RWPE2 (cell line): ENCODE results near the gene PDS5B.
"Not testable (repeated sequence)": the region's sequence is repeated elsewhere in the genome, so short reads cannot be mapped to it uniquely, and the experiment has no call there.

Source experiments
- ATAC-seq: fragments of 200-7000 bp; cut with Tn5 transposase; 3 replicates; pipeline ENCODE4 v1.9.1; 2021; ENCODE audit warnings: low read depth
- DNase-seq: peaks from one replicate; pipeline ENCODE4 v3.0.0-alpha.2; 2020; ENCODE audit warnings: low spot score
- H3K27ac ChIP-seq: fragments of 450-650 bp; 2 replicates; pipeline ENCODE4 v1.5.1; 2017; ENCODE audit warnings: mild to moderate bottlenecking; ENCODE audit not compliant: poor library complexity, severe bottlenecking
- H3K27me3 ChIP-seq: fragments of 250-450 bp; sonication (Bioruptor Pico); 2 replicates; pipeline ENCODE4 v1.5.1; 2021; ENCODE audit warnings: mild to moderate bottlenecking, moderate library complexity; ENCODE audit not compliant: insufficient read depth, poor library complexity, severe bottlenecking
- H3K36me3 ChIP-seq: fragments of 250-450 bp; sonication (Bioruptor Pico); 2 replicates; pipeline ENCODE4 v1.5.1; 2020; ENCODE audit warnings: low read depth, mild to moderate bottlenecking, moderate library complexity
- H3K4me1 ChIP-seq: fragments of 250-450 bp; sonication (Bioruptor Pico); 2 replicates; pipeline ENCODE4 v1.5.1; 2021; ENCODE audit warnings: mild to moderate bottlenecking, moderate library complexity; ENCODE audit not compliant: insufficient read depth, poor library complexity, severe bottlenecking
- H3K4me3 ChIP-seq: fragments of 250-450 bp; sonication (Bioruptor Pico); 2 replicates; pipeline ENCODE4 v1.5.1; 2021; ENCODE audit warnings: mild to moderate bottlenecking, moderate library complexity; ENCODE audit not compliant: severe bottlenecking
- H3K9me3 ChIP-seq: fragments of 250-450 bp; sonication (Bioruptor Pico); 2 replicates; pipeline ENCODE4 v1.5.1; 2021; ENCODE audit warnings: mild to moderate bottlenecking, moderate library complexity; ENCODE audit not compliant: severe bottlenecking
- TF ChIP-seq, protein P1 (sequence below): fragments of 450-650 bp; IDR thresholded peaks from one replicate; pipeline ENCODE4 v1.5.1; 2017; ENCODE audit warnings: mild to moderate bottlenecking, moderate library complexity; ENCODE audit not compliant: poor library complexity, severe bottlenecking

PDS5B gene

DNA sequence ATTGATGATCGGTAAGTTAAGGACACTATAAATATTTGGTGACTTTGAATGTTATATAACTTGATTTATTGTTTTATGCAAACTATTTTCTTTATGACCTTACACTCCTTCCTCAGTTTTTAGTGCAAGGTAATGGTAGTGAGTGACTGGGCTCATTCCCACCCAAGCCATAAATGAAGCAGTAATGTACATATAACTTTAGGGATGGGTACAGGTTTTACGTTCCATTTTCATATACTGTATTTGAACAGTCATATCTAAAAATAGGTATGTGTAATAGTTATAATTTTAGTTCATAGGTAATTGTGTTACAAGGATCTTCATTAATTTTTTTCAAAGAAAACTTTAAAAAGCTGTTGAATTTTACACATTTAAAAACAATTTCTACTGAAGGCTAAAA lies 101.0 kb downstream of the PDS5B start:
- DNase-seq = no peak
- no peaks in the 10 kb centered on the region for H3K27me3 ChIP-seq
- H3K9me3 ChIP-seq = no peaks in the 10 kb centered on the region
- TF ChIP-seq, protein P1, sequence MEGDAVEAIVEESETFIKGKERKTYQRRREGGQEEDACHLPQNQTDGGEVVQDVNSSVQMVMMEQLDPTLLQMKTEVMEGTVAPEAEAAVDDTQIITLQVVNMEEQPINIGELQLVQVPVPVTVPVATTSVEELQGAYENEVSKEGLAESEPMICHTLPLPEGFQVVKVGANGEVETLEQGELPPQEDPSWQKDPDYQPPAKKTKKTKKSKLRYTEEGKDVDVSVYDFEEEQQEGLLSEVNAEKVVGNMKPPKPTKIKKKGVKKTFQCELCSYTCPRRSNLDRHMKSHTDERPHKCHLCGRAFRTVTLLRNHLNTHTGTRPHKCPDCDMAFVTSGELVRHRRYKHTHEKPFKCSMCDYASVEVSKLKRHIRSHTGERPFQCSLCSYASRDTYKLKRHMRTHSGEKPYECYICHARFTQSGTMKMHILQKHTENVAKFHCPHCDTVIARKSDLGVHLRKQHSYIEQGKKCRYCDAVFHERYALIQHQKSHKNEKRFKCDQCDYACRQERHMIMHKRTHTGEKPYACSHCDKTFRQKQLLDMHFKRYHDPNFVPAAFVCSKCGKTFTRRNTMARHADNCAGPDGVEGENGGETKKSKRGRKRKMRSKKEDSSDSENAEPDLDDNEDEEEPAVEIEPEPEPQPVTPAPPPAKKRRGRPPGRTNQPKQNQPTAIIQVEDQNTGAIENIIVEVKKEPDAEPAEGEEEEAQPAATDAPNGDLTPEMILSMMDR = no peak
- peaks cover 42% of the 10 kb centered on the region for H3K36me3 ChIP-seq
- H3K4me3 ChIP-seq = no peak overlapping the region
- no peak for ATAC-seq
- no peaks in the 10 kb centered on the region for H3K4me1 ChIP-seq
- H3K27ac ChIP-seq = no peak overlapping the region

DNA sequence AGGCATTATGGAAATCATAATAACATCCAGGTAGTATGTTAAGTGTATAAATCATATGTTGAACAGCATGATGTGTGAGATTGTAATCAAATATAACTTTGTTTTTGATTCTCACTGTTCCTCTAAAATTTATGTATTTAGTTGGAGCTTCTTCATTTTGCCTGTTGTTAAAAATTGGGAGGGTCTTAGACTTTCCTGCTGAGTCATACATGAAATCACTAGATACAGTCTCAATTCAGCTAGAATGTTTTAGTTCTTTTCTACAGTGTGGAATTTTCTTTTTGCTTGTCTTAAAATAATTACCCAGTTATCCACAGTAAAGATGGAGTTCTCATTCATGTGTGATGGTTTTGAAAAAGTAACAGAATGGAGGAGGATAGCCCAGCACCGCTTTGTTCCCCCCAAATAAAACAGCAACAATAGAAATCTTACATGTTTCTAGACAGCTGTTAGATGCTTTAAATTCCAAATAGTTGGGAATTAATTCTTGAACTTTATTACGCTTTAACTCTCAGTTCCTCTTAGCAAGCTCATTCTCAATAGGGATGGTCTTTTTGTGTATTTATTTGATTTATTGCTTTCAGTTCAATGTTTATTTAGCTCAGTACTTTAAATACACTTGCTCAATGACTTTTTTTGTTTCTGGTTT lies 109.5 kb downstream of the PDS5B start:
- no peak for ATAC-seq
- Histone ChIP-seq H3K4me1 (no peaks in the 10 kb centered on the region), H3K27ac (no peak overlapping the region), H3K4me3 (no peak overlapping the region), H3K36me3 (peaks cover 32% of the 10 kb centered on the region), H3K9me3 (no peaks in the 10 kb centered on the region), H3K27me3 (no peaks in the 10 kb centered on the region)
- DNase-seq = no peak
- TF ChIP-seq, protein P1 = no peak

DNA sequence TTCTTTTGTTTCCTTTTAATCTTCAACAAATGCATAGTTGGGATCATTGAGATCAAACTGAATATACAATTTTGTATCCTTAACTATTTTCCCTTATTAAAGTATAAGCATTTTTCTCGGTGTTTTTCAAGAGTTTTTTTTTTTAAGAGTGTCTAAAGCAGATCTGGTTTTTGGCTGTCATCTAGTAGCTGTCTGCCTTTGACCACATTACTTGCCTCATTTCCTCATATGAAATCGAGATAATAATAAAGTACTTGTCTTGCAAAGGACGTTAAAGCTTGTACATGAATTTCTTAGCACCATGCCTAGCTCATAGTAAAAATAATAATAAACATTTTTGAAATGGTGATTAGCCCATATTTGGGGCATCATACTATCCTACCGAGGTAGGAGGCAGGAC lies 121.2 kb downstream of the PDS5B start:
- TF ChIP-seq, protein P1 = no peak
- Histone ChIP-seq H3K4me1 (no peaks in the 10 kb centered on the region), H3K9me3 (no peaks in the 10 kb centered on the region), H3K27me3 (no peaks in the 10 kb centered on the region), H3K36me3 (peaks cover 59% of the 10 kb centered on the region), H3K4me3 (no peak overlapping the region), H3K27ac (no peak overlapping the region)
- no peak for DNase-seq
- ATAC-seq = no peak

DNA sequence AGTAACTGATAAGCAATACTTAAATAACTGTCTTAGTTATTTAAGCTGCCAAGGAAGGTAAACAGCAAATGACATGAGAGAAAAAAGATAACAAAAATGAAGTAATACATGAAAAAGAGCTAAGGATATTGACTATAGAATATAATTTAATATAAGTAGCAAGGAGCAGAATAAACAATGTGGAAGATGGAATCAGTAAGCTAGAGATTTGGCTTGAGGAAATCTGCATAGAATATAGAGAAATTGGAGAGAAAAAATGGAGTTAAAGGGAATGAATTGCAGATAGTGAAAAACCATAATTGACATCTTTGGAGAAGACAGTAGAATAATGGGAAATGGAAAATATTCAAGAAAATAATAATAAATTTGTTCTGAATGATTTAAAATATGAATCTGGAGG lies 127.1 kb downstream of the PDS5B start:
- ATAC-seq = no peak
- Histone ChIP-seq H3K27me3 (no peaks in the 10 kb centered on the region), H3K36me3 (peaks cover 67% of the 10 kb centered on the region), H3K9me3 (no peaks in the 10 kb centered on the region), H3K4me1 (no peaks in the 10 kb centered on the region), H3K4me3 (no peak overlapping the region), H3K27ac (no peak overlapping the region)
- TF ChIP-seq, protein P1 = no peak
- DNase-seq = no peak

DNA sequence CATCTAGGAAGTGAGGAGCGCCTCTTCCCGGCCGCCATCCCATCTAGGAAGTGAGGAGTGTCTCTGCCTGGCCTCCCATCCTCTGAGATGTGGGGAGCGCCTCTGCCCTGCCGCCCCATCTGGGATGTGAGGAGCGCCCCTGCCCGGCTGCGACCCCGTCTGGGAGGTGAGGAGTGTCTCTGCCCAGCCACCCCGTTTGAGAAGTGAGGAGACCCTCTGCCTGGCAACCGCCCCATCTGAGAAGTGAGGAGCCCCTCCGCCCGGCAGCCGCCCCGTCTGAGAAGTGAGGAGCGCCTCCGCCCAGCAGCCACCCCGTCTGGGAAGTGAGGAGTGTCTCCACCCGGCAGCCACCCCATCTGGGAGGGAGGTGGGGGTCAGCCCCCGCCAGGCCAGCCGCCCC lies 129.9 kb downstream of the PDS5B start:
- H3K9me3 ChIP-seq, DNase-seq: not testable (repeated sequence)

More for the DNA sequence above, 129.9 kb downstream of the PDS5B start:
- ATAC-seq, H3K4me3 ChIP-seq, H3K27me3 ChIP-seq, H3K27ac ChIP-seq, H3K4me1 ChIP-seq: not testable (repeated sequence)
- H3K36me3 ChIP-seq = peaks cover 44% of the 10 kb centered on the region
